HUES48 (cell line): ENCODE measurements around the gene OR10G2.

Experiments used
- H3K27ac ChIP-seq: one replicate; pipeline ENCODE4 v1.7.0; 2013; ENCODE audit warnings: low read depth, low read length, inconsistent platforms
- H3K27me3 ChIP-seq: 2 replicates; pipeline ENCODE4 v1.6.1; 2013; ENCODE audit warnings: mild to moderate bottlenecking, low read length; ENCODE audit not compliant: control insufficient read depth, insufficient read depth
- H3K36me3 ChIP-seq: 2 replicates; pipeline ENCODE4 v1.6.1; 2013; ENCODE audit warnings: low read length; ENCODE audit not compliant: control insufficient read depth, insufficient read depth
- H3K4me1 ChIP-seq: 2 replicates; pipeline ENCODE4 v1.6.1; 2013; ENCODE audit warnings: mild to moderate bottlenecking, low read length; ENCODE audit not compliant: control insufficient read depth, insufficient read depth
- H3K4me3 ChIP-seq: 2 replicates; pipeline ENCODE4 v1.5.1; 2013; ENCODE audit warnings: mild to moderate bottlenecking, low read depth, low read length
- H3K9ac ChIP-seq: 2 replicates; pipeline ENCODE4 v1.6.1; 2013; ENCODE audit warnings: mild to moderate bottlenecking, low read depth, low read length, moderate library complexity
- H3K9me3 ChIP-seq: 2 replicates; pipeline ENCODE4 v1.6.1; 2013; ENCODE audit warnings: low read length; ENCODE audit not compliant: control insufficient read depth, insufficient read depth

Gene OR10G2, protein sequence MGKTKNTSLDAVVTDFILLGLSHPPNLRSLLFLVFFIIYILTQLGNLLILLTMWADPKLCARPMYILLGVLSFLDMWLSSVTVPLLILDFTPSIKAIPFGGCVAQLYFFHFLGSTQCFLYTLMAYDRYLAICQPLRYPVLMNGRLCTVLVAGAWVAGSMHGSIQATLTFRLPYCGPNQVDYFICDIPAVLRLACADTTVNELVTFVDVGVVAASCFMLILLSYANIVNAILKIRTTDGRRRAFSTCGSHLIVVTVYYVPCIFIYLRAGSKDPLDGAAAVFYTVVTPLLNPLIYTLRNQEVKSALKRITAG

DNA sequence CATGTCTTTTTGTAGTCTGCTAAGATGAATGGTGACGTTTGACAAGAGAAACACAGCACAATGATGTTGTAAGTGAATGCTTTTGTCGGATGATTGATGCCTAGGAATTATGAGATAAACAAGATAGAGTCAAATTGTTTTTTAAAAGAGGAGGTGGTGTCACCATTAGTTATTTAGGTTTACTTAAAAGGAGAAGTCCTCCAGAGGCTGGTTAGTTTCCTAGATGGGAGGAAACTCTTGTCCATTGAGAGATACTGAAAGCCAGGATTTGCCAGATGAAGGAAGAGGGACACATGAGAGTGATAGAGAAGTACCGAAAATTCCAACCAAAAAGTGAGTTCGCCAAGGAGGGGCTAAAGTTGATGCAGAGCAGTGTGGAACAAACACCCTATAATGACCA, at the start of gene OR10G2:
OR10G2 (minus strand) TSS at position 101 of the 400 bp plus-strand sequence; CDS start at position 3, 98 bp downstream.
- Histone ChIP-seq H3K27me3 (no peaks in the 10 kb centered on the region), H3K36me3 (no peaks in the 10 kb centered on the region), H3K9me3 (no peaks in the 10 kb centered on the region), H3K4me1 (no peaks in the 10 kb centered on the region), H3K9ac (no peak within 1 kb of the TSS), H3K4me3 (no peak within 1 kb of the TSS), H3K27ac (no peak within 1 kb of the TSS)

DNA sequence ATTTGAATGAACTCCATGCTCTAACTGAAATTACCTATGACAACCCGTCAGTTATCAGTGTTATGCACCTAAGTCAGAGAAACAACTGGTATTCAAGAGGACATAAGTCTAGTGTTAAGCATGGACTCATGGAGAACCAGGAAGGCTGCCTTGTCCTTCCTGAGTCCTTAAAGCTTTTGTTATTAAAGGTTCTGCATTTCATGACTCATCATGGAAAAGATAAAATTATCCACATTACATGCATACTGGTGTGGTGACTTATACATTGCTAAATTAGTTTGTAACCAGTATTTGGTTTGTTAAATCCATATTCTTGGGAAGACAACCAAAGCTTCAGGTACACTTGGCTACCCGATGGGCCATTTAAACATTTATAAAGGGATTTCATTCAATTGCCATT, 45.3 kb upstream of the OR10G2 start:
- Histone ChIP-seq H3K9me3 (no peaks in the 10 kb centered on the region), H3K4me3 (no peak overlapping the region), H3K9ac (no peak overlapping the region), H3K36me3 (no peaks in the 10 kb centered on the region), H3K4me1 (no peaks in the 10 kb centered on the region), H3K27ac (no peak overlapping the region), H3K27me3 (no peaks in the 10 kb centered on the region)

DNA sequence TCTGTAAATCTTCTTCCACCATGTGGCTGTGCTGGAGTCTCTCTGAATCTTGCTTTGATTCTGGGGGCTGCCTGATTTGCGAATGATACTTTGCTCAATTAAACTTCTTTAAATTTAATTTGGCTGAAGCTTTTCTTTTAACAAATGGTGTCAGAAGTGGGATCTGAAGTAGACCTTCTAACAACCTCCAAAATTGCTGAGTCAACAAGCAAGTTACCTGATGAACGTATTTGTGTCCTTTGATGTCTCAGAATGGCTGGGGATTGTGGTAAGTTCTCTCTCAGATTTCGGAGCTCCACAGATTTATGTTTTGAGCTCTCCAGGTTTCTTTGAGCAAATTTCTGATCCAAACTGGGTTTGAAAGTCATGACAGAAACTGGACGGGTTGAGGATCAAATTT, 40.8 kb upstream of the OR10G2 start:
- Histone ChIP-seq H3K9me3 (no peaks in the 10 kb centered on the region), H3K4me1 (no peaks in the 10 kb centered on the region), H3K27me3 (no peaks in the 10 kb centered on the region)

DNA sequence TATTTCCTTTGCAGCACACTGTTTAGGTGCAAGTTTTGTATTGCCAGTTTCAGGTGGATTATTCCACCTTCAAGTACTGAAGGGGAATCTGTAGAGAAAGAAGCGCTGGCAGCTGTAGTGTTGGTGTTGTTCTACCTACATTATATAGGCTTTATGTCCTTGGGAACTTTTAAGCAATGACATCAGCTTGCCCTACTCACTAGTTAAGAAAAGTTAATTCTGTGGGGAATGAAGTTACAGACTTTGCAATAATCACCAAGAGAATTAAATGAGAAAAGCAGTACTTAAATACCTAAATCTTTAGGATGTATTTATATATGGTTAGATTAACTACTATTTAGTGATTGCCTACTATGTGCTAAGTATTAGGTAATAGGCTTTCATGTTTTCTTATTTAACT, 39.0 kb upstream of the OR10G2 start, which contains the start of gene OR4E1:
OR4E1 (minus strand) TSS at position 101 of the 400 bp plus-strand sequence. CDS start 2,883 bp downstream, outside the sequence.
- Histone ChIP-seq H3K36me3 (no peaks in the 10 kb centered on the region), H3K27ac (no peak within 1 kb of the TSS), H3K9ac (no peak within 1 kb of the TSS), H3K4me3 (no peak within 1 kb of the TSS), H3K27me3 (no peaks in the 10 kb centered on the region), H3K9me3 (no peaks in the 10 kb centered on the region), H3K4me1 (no peaks in the 10 kb centered on the region)

More for the DNA sequence above, 40.8 kb upstream of the OR10G2 start:
- Histone ChIP-seq H3K4me3 (no peak overlapping the region), H3K27ac (no peak overlapping the region), H3K9ac (no peak overlapping the region), H3K36me3 (no peaks in the 10 kb centered on the region)

DNA sequence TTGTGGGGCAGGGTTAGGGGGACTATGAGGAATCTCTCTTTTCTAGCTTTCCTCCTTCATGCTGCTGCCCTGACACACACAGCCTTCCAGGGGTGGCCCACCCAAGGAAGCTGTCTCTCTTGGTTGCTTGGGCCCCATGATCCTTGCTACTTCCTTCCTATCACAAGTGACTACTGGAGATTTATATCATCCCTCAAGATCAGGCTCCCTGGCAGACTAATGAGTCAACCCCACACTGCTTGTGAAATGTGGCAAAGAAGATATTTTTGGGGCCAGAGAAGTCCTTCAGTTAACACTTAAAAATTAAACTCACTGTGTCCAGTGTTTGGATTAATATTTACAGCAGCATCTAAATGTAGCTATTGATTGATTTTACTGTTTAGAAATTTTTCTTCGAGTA, 37.4 kb upstream of the OR10G2 start:
- Histone ChIP-seq H3K9me3 (no peaks in the 10 kb centered on the region), H3K36me3 (no peaks in the 10 kb centered on the region), H3K27me3 (no peaks in the 10 kb centered on the region), H3K4me1 (no peaks in the 10 kb centered on the region), H3K27ac (no peak overlapping the region), H3K4me3 (no peak overlapping the region), H3K9ac (no peak overlapping the region)

DNA sequence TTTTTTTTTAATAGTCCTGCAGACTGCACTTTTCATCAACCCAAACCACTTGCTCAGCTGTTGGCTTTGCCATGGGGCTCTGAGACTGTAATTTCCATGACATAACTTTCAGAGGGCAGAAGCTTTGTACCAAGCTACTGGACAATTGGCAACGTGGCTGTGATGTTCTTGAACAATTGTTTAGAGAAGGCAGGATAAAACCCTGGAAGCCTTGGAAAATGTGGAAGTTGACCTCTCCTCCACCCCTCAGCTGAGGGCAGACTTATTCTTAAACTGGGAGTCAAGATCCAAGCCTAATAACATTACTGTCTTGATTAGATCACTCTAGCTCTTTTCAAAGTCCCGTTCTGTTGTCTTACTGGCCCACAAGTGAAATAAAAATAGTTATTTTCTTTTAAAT, 36.6 kb upstream of the OR10G2 start:
- Histone ChIP-seq H3K9me3 (no peaks in the 10 kb centered on the region), H3K4me1 (no peaks in the 10 kb centered on the region), H3K27ac (no peak overlapping the region), H3K36me3 (no peaks in the 10 kb centered on the region), H3K9ac (no peak overlapping the region), H3K4me3 (no peak overlapping the region), H3K27me3 (no peaks in the 10 kb centered on the region)

DNA sequence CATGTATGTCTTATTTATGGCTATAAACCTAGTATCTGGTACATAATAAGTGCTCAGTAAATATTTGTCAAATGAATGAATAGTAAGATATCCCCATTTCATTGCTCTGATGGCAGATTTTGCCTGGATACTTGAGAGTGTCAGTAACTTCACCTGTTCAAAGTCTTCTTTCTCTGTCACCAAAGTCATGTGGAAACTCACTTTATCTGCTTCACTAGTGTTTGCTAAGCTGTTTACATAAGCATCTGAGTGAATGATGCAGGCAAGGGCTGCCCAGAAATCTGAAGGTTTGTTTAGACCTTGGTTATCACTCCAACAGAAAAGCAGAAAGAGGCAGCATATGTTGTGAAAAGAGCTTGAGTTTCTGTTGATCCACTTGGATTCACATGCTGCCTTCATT, 34.5 kb upstream of the OR10G2 start:
- Histone ChIP-seq H3K36me3 (no peaks in the 10 kb centered on the region), H3K9me3 (no peaks in the 10 kb centered on the region), H3K4me3 (no peak overlapping the region), H3K9ac (no peak overlapping the region), H3K4me1 (no peaks in the 10 kb centered on the region), H3K27ac (no peak overlapping the region), H3K27me3 (no peaks in the 10 kb centered on the region)

DNA sequence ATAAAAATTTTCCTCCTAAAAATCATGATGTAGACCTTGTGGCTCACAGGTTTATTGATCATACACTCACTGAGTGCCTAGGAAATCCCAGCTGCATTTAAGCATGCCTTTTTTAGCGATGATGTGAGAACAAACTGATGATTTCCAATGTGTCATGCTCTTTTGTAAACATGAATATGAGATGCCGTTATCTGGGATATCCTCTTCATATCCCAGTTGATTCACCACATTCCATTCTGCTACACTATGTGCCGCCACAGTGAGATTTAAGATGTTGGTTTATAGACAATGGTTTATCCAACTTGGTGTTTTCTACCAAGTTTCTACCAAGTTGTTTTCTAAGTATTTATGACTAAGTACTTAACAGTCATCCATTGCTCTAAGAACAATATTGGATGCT, 33.6 kb upstream of the OR10G2 start:
- Histone ChIP-seq H3K9me3 (no peaks in the 10 kb centered on the region), H3K36me3 (no peaks in the 10 kb centered on the region), H3K4me1 (no peaks in the 10 kb centered on the region), H3K4me3 (no peak overlapping the region), H3K27me3 (no peaks in the 10 kb centered on the region), H3K9ac (no peak overlapping the region), H3K27ac (no peak overlapping the region)

DNA sequence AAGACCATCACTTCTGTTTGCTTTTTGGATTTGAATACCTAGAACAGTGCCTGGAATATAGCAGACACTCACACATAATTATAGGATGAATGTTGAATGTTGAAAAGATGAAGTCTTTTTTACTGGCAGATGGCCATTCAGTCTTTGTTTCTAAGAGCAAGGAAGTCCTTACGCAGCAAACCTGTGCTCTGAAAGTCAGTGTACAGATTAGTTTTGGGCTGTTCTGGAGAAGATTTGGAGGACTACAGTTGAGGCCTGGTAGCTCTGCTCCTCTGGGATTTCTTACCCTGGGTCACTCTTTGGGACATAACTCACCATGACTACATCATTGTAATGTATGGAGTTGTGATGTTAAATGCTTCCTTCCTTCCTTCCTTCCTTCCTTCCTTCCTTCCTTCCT, 22.2 kb upstream of the OR10G2 start:
- no peak overlapping the region for H3K4me3 ChIP-seq
- no peaks in the 10 kb centered on the region for H3K27me3 ChIP-seq
- H3K9ac ChIP-seq, result no peak overlapping the region
- H3K36me3 ChIP-seq, result no peaks in the 10 kb centered on the region
- no peaks in the 10 kb centered on the region for H3K9me3 ChIP-seq
- H3K27ac ChIP-seq, result no peak overlapping the region
- peaks cover 6% of the 10 kb centered on the region for H3K4me1 ChIP-seq

DNA sequence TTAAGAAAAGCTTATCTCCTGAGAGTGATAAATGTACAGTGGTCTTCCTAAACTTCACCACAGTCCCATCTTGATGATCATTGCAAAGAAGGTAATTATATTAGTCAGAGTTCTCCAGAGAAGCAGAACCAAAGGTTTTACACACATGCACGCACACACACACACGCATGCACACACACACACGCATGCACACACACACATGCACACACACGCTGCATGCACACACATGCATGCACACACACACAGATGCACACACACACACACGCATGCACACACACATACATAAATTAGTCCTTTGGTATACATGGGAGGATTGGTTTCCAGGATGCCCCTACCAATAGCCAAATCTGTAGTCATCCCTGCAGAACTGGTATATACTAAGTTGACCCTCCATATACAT, 19.5 kb upstream of the OR10G2 start:
- no peak overlapping the region for H3K9ac ChIP-seq
- H3K4me3 ChIP-seq, result no peak overlapping the region

DNA sequence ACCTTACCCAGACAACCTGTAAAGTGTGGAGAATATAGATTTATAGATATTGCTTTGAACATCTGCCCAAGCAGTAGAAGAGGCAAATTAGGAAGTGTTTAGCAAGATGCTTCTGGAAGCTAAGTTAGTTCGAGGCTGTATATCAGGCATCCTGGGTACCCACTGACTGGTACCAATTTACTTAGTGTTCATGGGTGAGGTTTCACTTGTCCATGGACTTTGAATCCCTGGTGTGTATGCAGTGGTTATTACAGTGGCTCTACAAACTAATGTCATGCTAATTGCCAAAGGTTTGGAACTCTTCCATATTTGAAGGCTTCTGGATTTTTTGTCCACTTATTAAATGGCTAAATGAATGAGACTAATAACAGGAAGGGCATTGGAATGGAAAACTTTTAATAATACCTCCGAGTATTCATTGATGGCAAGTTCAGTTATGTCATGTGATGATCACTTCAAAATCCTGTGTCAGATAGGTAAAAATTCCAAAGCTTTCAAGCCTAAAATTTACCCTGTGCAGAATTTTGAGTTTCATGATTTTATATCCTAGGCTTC, 18.7 kb upstream of the OR10G2 start, which contains the start of gene OR4E2:
OR4E2 (plus strand) TSS at position 505 of the 555 bp plus-strand sequence. CDS start 11,248 bp downstream, outside the sequence.
- no peaks in the 10 kb centered on the region for H3K27me3 ChIP-seq

More for the DNA sequence above, 19.5 kb upstream of the OR10G2 start:
- Histone ChIP-seq H3K9me3 (no peaks in the 10 kb centered on the region), H3K4me1 (peaks cover 6% of the 10 kb centered on the region), H3K27ac (no peak overlapping the region), H3K36me3 (no peaks in the 10 kb centered on the region), H3K27me3 (no peaks in the 10 kb centered on the region)

More for the DNA sequence above, 18.7 kb upstream of the OR10G2 start, which contains the start of gene OR4E2:
- Histone ChIP-seq H3K9ac (no peak within 1 kb of the TSS), H3K9me3 (no peaks in the 10 kb centered on the region), H3K36me3 (no peaks in the 10 kb centered on the region), H3K27ac (no peak within 1 kb of the TSS), H3K4me3 (no peak within 1 kb of the TSS), H3K4me1 (peaks cover 6% of the 10 kb centered on the region)
